HG03135 (cell line): Measurements from ENCODE around the gene LRRN2.

Experiments
- ATAC-seq: cut with Tn5 transposase; IDR thresholded peaks from one replicate; pipeline ENCODE4 v1.9.1; 2021; ENCODE audit warnings: mild to moderate bottlenecking, moderate library complexity; ENCODE audit not compliant: unreplicated experiment

LRRN2 gene

GRCh38 chr1:204712708-204713430, 27.3 kb upstream of the LRRN2 start:
- no peak for ATAC-seq

GRCh38 chr1:204711947-204712701, 26.6 kb upstream of the LRRN2 start:
- no peak for ATAC-seq

GRCh38 chr1:204711103-204711946, 25.8 kb upstream of the LRRN2 start:
- no peak for ATAC-seq

DNA sequence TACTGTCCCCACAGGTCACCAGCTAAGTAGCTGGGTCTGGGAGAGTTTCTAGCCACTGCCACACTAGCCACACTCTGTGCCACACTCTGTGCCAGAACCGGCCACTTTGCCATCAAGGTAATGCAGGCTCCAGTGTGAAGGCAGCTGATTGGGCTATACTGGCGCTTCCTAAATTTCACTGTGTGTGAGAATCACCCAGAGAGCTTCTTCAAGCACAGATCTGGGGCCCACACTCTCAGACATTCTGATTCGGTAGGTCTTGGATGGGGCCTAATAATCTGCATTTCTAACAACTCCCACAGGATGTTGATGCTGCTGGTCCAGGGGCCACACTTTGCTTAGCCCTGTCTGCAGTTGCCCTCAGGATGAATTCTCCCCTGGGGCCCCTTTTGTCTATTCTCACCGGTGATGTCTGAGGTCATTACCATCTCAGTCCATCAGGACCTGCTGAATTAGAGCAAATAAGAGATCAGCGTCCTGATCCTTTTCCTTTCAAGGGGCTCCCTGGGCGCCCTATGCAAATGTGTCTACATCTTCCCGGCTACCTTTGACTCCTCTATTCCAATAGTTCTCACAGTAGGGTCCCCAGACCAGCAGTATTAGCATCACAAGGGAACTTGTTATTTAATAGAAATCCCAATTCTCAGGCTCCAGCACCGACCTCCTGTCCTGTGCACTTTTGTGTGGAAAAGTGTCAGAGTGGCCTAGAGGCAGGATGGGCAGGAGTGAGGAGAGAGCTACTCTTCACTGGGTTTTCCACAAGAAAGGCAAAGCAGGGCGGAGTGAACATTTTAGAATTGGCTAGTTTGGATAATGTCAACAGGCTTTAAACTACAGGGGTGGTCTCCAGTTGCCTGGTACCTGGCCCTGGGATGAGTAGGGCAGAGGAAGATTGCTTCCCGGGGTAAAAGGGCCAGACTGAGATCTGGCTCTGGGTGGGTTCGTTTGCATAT, 24.7 kb upstream of the LRRN2 start:
- no peak for ATAC-seq

GRCh38 chr1:204709021-204709420, 23.5 kb upstream of the LRRN2 start:
- ATAC-seq = no peak

GRCh38 chr1:204706838-204707509, 21.4 kb upstream of the LRRN2 start:
- ATAC-seq = no peak

DNA sequence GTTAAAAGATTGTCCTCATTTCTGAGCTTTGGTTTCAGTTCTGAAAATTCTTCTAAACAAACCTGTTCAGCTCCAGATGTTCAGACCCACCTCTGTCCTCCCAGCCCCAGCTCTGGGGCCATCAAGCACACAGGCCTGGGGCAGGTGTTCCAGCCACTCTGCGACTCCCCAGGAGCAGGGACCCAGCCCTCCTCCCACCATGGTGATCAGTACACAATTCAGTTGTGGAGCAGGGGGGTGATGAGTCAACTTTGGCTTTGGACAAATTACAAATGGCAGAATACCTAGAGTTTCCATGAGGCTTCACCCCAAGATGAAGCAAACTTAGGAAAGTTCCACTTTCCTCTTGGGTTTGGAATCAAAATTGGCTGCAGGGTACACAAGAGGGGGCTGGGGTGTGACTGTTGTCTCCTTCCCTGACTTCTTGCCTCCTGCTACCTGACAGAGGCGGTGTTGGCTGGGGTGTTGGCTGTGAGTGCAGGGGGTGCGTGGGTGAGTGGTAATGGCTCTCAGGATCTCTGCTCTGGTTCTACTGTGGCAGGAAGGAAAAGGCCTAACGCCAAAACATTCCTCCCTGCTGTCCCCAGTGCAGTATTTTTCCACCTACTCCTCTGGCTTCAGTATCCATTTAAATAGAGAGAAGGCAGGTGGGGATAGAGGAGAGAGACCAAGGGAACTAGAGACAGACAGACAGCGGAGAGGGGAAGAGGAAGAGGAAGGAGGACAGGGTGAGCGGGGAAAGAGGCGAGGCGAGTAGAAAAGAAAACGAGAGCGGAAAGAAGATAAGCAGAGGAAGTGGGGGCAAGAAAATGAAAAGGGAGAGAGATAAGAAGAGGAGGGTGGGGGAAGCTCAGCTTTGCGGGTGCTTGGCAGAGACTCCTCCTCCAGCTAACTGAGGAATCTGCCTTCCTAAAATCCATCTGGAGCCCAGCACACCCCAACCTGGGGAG, 20.6 kb upstream of the LRRN2 start:
- no peak for ATAC-seq

DNA sequence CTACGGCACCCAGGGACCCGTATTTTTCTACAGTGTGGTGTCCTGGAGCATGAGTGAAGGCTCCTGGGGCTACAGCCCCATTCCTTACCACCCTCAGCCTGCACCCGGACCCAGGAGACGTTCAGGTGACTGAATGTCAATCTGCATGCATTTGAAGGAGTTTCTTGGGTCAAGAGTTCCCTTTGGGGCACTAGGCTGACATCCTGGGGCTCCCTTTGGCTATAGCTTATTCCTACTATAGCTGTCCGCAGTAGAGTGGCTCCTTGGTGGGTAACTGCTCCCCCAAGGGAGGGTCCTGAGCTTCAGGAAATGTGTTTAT, 19.9 kb upstream of the LRRN2 start:
- no peak for ATAC-seq

- no peak for ATAC-seq
Measured at GRCh38 chr1:204704794-204705492, 19.4 kb upstream of the LRRN2 start.

DNA sequence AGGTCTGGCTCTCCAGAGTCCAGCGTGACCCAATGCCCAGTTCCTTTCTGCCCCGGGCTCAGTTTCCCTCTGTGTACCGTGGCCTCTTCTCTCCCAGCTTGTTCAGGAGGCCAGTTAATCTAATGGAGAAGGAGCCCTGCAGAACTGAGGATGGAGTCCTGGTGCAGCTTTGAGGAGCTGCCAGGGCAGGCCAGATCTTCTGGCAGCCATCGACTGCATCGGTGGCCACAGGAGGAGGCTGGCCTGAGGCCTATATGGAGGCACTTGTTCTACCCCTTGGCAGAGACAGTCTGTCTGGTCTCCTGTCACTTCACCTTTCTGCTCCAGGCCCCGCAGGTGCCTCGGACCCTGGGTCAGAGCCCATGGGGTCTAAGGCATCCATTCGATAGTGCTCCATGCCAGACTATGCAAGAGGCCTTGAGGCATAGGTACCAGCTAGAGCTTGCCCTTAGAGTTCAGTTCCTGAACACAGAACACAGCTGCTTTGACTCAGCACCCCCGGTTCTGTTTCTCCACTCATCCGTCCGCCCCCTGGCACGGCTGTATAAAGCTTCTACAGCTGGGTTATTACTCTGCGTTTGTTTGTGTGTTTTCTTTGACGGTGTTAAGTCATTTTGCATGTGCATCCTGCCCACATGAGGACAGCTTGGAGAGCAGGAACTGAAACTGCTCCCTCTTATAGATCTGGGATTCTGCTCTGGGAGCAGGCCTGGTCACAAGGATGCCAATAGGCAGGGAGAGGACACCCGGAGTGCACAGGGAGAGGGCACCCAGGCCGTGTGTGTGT, 18.5 kb upstream of the LRRN2 start:
- ATAC-seq = no peak

DNA sequence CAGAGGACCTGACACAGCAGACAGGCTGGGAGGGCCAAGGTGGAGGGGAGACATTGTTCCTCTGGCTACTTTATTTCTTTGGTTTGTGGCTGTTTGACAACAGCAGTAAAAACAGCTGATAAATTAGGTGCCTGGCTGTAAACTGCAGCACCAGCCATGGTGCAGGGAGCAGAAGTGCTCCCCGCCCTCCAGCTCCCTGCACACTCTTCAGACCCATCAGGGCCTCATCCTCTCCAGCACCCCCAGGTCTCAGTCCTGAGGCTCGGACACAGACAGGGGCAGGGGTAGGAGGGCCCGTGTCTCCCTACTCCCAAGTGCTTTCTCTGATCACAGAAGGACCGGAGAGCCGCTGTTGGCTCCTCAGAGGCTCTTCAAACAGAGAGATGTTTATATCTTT, 17.7 kb upstream of the LRRN2 start:
- no peak for ATAC-seq

DNA sequence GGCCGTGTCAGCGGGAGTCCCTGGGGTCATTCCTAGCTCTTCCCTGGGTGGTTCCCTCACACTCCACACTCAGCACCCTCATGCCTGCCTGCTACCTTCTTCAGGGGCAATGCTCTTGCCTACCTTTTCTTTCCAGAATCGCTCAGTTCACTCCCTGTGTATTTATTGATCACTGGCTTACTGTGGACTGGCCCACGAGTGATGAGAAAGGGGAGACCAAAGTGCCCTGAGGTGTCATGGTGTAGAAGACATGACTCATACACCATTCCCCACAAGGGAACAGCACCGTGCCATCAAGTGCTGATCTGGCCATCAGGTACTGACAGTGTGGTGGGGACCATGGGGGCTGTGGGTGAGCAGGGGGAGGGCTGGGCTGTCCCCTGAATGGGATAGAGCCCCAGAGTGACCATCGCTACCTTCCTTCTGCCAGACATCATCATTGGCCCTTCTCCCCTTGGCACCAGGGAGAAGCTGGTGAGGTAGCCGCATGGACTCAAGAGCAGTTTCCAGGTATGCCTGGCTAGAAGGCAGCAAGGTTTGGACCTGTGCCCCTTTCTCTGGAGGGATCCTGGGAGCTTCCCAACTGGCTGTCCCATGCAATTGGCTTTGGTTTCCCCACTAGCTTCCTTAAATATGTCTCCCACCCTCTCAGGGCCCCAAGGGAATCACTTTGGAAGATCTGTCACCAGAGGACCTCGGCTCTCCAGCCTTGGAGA, 17.2 kb upstream of the LRRN2 start:
- ATAC-seq = no peak

- no peak for ATAC-seq
Measured at GRCh38 chr1:204701229-204701628, 15.7 kb upstream of the LRRN2 start.

GRCh38 chr1:204697893-204698292, 12.4 kb upstream of the LRRN2 start:
- no peak for ATAC-seq

DNA sequence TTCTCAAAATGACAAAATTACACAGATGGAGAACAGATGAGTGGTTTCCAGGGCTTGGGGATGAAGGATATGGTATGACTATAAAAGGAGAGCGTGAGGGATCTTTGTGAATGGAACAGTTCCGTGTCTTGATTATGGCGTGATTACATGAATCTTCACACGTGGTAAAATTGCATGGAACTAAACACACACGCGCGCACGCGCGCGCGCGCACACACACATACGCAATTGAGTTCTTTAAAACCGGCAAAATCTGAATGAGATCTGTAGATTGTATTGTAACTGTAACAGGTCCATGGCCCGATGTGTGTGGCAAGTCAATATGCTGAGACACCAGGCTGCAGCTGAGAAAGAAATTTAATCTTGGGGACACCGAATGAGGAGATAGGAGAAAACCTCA, 11.1 kb upstream of the LRRN2 start:
- no peak for ATAC-seq

GRCh38 chr1:204695692-204696091, 10.2 kb upstream of the LRRN2 start:
- ATAC-seq = no peak

GRCh38 chr1:204694145-204694544, 8.6 kb upstream of the LRRN2 start:
- ATAC-seq = no peak
